NAMALWA (cell line): ENCODE measurements around the gene DISP3.

ENCODE experiments used
- DNase-seq: peaks from one replicate; pipeline ENCODE4 v3.0.0-alpha.2; 2015; ENCODE audit warnings: low spot score

Gene DISP3

GRCh38 chr1:11487196-11487751, 8.3 kb downstream of the DISP3 start:
- no peak for DNase-seq

- no peak for DNase-seq
These were observed 9.3 kb downstream of the DISP3 start for GRCh38 chr1:11488201-11488770.

- DNase-seq: no peak
These were observed 10.1 kb downstream of the DISP3 start for GRCh38 chr1:11488966-11489625.

GRCh38 chr1:11492235-11492634, 13.3 kb downstream of the DISP3 start:
- DNase-seq: no peak

GRCh38 chr1:11493972-11494655, 15.2 kb downstream of the DISP3 start:
- DNase-seq: no peak

GRCh38 chr1:11494771-11495170, 15.8 kb downstream of the DISP3 start:
- DNase-seq: no peak

GRCh38 chr1:11495579-11495978, 16.6 kb downstream of the DISP3 start:
- DNase-seq: no peak

- no peak for DNase-seq
These were observed 17.7 kb downstream of the DISP3 start for GRCh38 chr1:11496551-11497080.

GRCh38 chr1:11498956-11499594, 20.1 kb downstream of the DISP3 start:
- DNase-seq: no peak

GRCh38 chr1:11499601-11500331, 20.8 kb downstream of the DISP3 start:
- DNase-seq: no peak

GRCh38 chr1:11500881-11501280, 21.9 kb downstream of the DISP3 start:
- DNase-seq: no peak

GRCh38 chr1:11501491-11501897, 22.5 kb downstream of the DISP3 start:
- DNase-seq: no peak

GRCh38 chr1:11501906-11502485, 23.0 kb downstream of the DISP3 start:
- no peak for DNase-seq

- DNase-seq: no peak
These were observed 23.6 kb downstream of the DISP3 start for GRCh38 chr1:11502516-11502915.

- DNase-seq: no peak
These were observed 25.6 kb downstream of the DISP3 start for GRCh38 chr1:11504599-11504998.

- DNase-seq: no peak
These were observed 26.9 kb downstream of the DISP3 start for GRCh38 chr1:11505591-11506538.

GRCh38 chr1:11507309-11507708, 28.4 kb downstream of the DISP3 start:
- no peak for DNase-seq

- DNase-seq: no peak
These were observed 34.7 kb downstream of the DISP3 start for GRCh38 chr1:11513681-11514080.

GRCh38 chr1:11514366-11514765, 35.4 kb downstream of the DISP3 start:
- DNase-seq: no peak
